Kidney (tissue), 14 donors: ENCODE data around the gene HS6ST1. TPM values are rescaled to one million over a fixed set of nuclear protein-coding genes. Genes with fewer than 3 reads are reported as not detected.
A peak's percentile ranks its signal among the peaks of the same experiment; 100 is the strongest.

Source experiments
- DNase-seq, 5 donors: peaks; one replicate each; pipeline ENCODE4 v3.0.0-alpha.2; 2013 to 2020
- FAIRE-seq: peaks from 2 replicates; lab custom pipeline; 2012; peaks lifted over from hg19 to GRCh38; lab: Jason Lieb, UNC
- H3K27ac ChIP-seq, 2 donors: one replicate each; pipeline ENCODE4 v1.7.0; 2013; ENCODE audit warnings: low read depth in 2 of 2, low read length in 2 of 2, inconsistent platforms in 1 of 2
- H3K27me3 ChIP-seq: one replicate; pipeline ENCODE4 v1.7.1; 2013; ENCODE audit warnings: low read length, inconsistent platforms; ENCODE audit not compliant: control insufficient read depth, insufficient read depth
- H3K36me3 ChIP-seq, 3 donors: one replicate each; pipeline versions ENCODE4 v1.7.0 to v1.7.1; 2013; ENCODE audit warnings: low read length in 3 of 3, control low read depth in 1 of 3, inconsistent platforms in 1 of 3; ENCODE audit not compliant: insufficient read depth in 3 of 3, control insufficient read depth in 2 of 3
- H3K4me1 ChIP-seq, 3 donors: one replicate each; pipeline versions ENCODE4 v1.7.0 to v1.7.1; 2013; ENCODE audit warnings: low read length in 3 of 3, inconsistent platforms in 1 of 3, low read depth in 1 of 3; ENCODE audit not compliant: control insufficient read depth in 2 of 3, insufficient read depth in 2 of 3
- H3K4me3 ChIP-seq, 3 donors: one replicate each; pipeline versions ENCODE4 v1.7.0 to v1.8.1; 2013; ENCODE audit warnings: low read length in 3 of 3, control low read depth in 1 of 3, inconsistent platforms in 1 of 3
- H3K9ac ChIP-seq, 3 donors: one replicate each; pipeline versions ENCODE4 v1.7.0 to v1.7.1; 2013; ENCODE audit warnings: low read length in 3 of 3, control low read depth in 1 of 3, inconsistent platforms in 1 of 3
- H3K9me3 ChIP-seq, 3 donors: one replicate each; pipeline versions ENCODE4 v1.7.0 to v1.7.1; 2013; ENCODE audit warnings: low read length in 3 of 3, control low read depth in 1 of 3, inconsistent platforms in 1 of 3; ENCODE audit not compliant: control insufficient read depth in 2 of 3, insufficient read depth in 1 of 3
- CTCF ChIP-seq: IDR thresholded peaks from 3 replicates; pipeline ENCODE4 v1.5.1; 2012; ENCODE audit warnings: mild to moderate bottlenecking, moderate library complexity, borderline replicate concordance; ENCODE audit not compliant: insufficient read depth; ENCODE audit errors: extremely low read depth
- intact Hi-C: fragments of 100-400 bp; cut with DNase I; formaldehyde crosslinking; loops from one replicate; pipeline ENCODE4 v1.11.1; 2022
- polyA plus RNA-seq: library from polyadenylated mRNA; stranded (reverse); fragments of 350-450 nt; fragmentation: Illumina TruSeq; extraction: RNeasy Lipid Tissue Mini Kit (QIAGEN cat#74804); gene quantifications from one replicate; pipeline ENCODE4 v1.2.3, GENCODE V29; 2014; ENCODE audit warnings: low read depth, low replicate concordance; ENCODE audit not compliant: insufficient read depth
- total RNA-seq: library from RNA; stranded (reverse); fragmentation: NEBNext Ultra II Directional; extraction: Animal tissue kit (Norgen Biotek cat#: 25700); gene quantifications from one replicate; pipeline ENCODE4 v1.2.1, GENCODE V29; 2021
- donor health status: control.
- donor health status: control.
- donor health status: control.
- donor health status: control.
- donor health status: control.
- donor health status: DM: yes; HTN: yes; CAD: no.
- donor health status: Normal renal cell carcinoma (clear cell type).

Gene HS6ST1
- total and polyA plus RNA-seq, 2 donors from 2014 or later, result 49.6 to 73.9 TPM

- H3K4me1 ChIP-seq, result peaks cover 0 to 69% (median 27%) of the 10 kb centered on the region in 3 donors
- peak overlapping the region; percentile 76 to 82 for H3K27ac ChIP-seq
- TF ChIP-seq CTCF, result no peak
- peaks cover 0 to 3% (median 0%) of the 10 kb centered on the region in 3 donors for H3K36me3 ChIP-seq
- FAIRE-seq (no peak), DNase-seq (peak; percentile 89 to 97 (median 94))
- H3K4me3 ChIP-seq, result no peak overlapping the region
- H3K9ac ChIP-seq, result peak overlapping the region in 2 of 3 donors; percentile 3 to 65
- H3K27me3 ChIP-seq, result no peaks in the 10 kb centered on the region
- H3K9me3 ChIP-seq, result no peaks in the 10 kb centered on the region
- intact Hi-C loops, result no loop called here
Observed at GRCh38 chr2:128304715-128305554, 13.7 kb downstream of the HS6ST1 start.

GRCh38 chr2:128304330-128304714 is 14.3 kb downstream of the HS6ST1 start:
- Histone ChIP-seq H3K9me3 (no peaks in the 10 kb centered on the region), H3K4me3 (no peak overlapping the region), H3K4me1 (peaks cover 0 to 63% (median 21%) of the 10 kb centered on the region in 3 donors), H3K27me3 (no peaks in the 10 kb centered on the region), H3K9ac (no peak overlapping the region), H3K27ac (peak overlapping the region in 1 of 2 donors; percentile 71), H3K36me3 (peaks cover 0 to 3% (median 0%) of the 10 kb centered on the region in 3 donors)
- no peak for FAIRE-seq
- intact Hi-C loops, result no loop called here
- peak in 2 of 5 donors; percentile 37 to 69 for DNase-seq
- TF ChIP-seq CTCF, result no peak

GRCh38 chr2:128303911-128304310 is 14.8 kb downstream of the HS6ST1 start:
- no peak for TF ChIP-seq CTCF
- Histone ChIP-seq H3K27me3 (no peaks in the 10 kb centered on the region), H3K4me1 (peaks cover 0 to 60% (median 17%) of the 10 kb centered on the region in 3 donors), H3K36me3 (peaks cover 0 to 3% (median 0%) of the 10 kb centered on the region in 3 donors), H3K27ac (no peak overlapping the region), H3K9ac (no peak overlapping the region), H3K9me3 (no peaks in the 10 kb centered on the region), H3K4me3 (no peak overlapping the region)
- intact Hi-C loops, result no loop called here
- no peak for FAIRE-seq
- DNase-seq, result peak in 1 of 5 donors; percentile 48
